Endothelial cell of umbilical vein (primary cell): ENCODE data around the gene SOAT1. TPM values are rescaled to one million over a fixed set of nuclear protein-coding genes. Genes with fewer than 3 reads are reported as not detected.

Source experiments
- BruUV-seq: library from RNA; stranded (reverse); fragments of 400-500 nt; replicated peaks from 2 replicates; lab custom pipeline; 2021; lab: Mats Ljungman, UMichigan
- CTCF ChIA-PET: fragments of 300-600, 350-600 bp; sonication (Branson Sonifier 250); formaldehyde crosslinking; loops from one replicate; lab custom pipeline; 2021; ENCODE audit warnings: antibody characterized with exemption, inconsistent platforms; lab: Charles Lee
- POLR2A ChIA-PET: fragments of 300-600, 350-600 bp; sonication (Branson Sonifier 250); formaldehyde crosslinking; loops from one replicate; lab custom pipeline; 2021; ENCODE audit warnings: antibody characterized with exemption, inconsistent platforms; lab: Charles Lee
- DNase-seq: peaks from one replicate; pipeline ENCODE4 v3.0.0-alpha.2; 2011; ENCODE audit warnings: low read depth, low spot score
- FAIRE-seq: peaks from 2 replicates; lab custom pipeline; 2011; peaks lifted over from hg19 to GRCh38; lab: Jason Lieb, UNC
- H2AFZ ChIP-seq: 2 replicates; pipeline ENCODE4 v1.6.0; 2012; ENCODE audit warnings: low read depth, low read length, control low read depth, inconsistent platforms
- H3K27ac ChIP-seq: 2 replicates; pipeline ENCODE4 v1.5.1; 2011; ENCODE audit warnings: low read depth, mild to moderate bottlenecking, control low read depth, low read length, moderate library complexity; ENCODE audit not compliant: insufficient read depth
- H3K27me3 ChIP-seq, 2 experiments: 2 replicates each; pipeline versions ENCODE4 v1.6.0 to v1.6.1; 2011; ENCODE audit warnings: low read length in 2 of 2, mixed read lengths in 1 of 2; ENCODE audit not compliant: control insufficient read depth in 2 of 2, insufficient read depth in 2 of 2
- H3K36me3 ChIP-seq, 2 experiments: 2 replicates in 1 of 2; 3 replicates in 1 of 2; pipeline ENCODE4 v1.5.1; 2011; ENCODE audit warnings: low read length in 2 of 2, mild to moderate bottlenecking in 1 of 2, moderate library complexity in 1 of 2; ENCODE audit not compliant: control insufficient read depth in 2 of 2, insufficient read depth in 2 of 2; ENCODE audit errors: extremely low read depth in 1 of 2
- H3K4me1 ChIP-seq: 3 replicates; pipeline ENCODE4 v1.5.1; 2011; ENCODE audit warnings: mild to moderate bottlenecking, low read length; ENCODE audit not compliant: control insufficient read depth, insufficient read depth; ENCODE audit errors: extremely low read depth
- H3K4me2 ChIP-seq: 2 replicates; pipeline ENCODE4 v1.6.1; 2011; ENCODE audit warnings: low read length, control low read depth, mixed read lengths; ENCODE audit not compliant: insufficient read depth
- H3K4me3 ChIP-seq, 3 experiments: fragments of 200-600 bp in 1 of 3; sonication (generic), shearing (Covaris generic) in 1 of 3; replicated peaks in 1 of 3; 2 replicates each; pipeline ENCODE4 v1.5.1; 2011 to 2016; ENCODE audit warnings: control low read depth in 3 of 3, low read length in 3 of 3, mild to moderate bottlenecking in 2 of 3, inconsistent platforms in 1 of 3, low read depth in 1 of 3, moderate library complexity in 1 of 3; ENCODE audit not compliant: insufficient read depth in 1 of 3
- H3K79me2 ChIP-seq: 2 replicates; pipeline ENCODE4 v1.6.0; 2012; ENCODE audit warnings: low read length, inconsistent platforms; ENCODE audit not compliant: control insufficient read depth, insufficient read depth
- H3K9ac ChIP-seq: replicated peaks from 2 replicates; pipeline ENCODE3; 2011; ENCODE audit warnings: low read length, control low read depth; ENCODE audit not compliant: insufficient read depth; ENCODE audit errors: extremely low read depth
- H3K9me1 ChIP-seq: replicated peaks from 3 replicates; pipeline ENCODE4 v1.6.0; 2011; ENCODE audit warnings: mild to moderate bottlenecking, low read length; ENCODE audit not compliant: control insufficient read depth, insufficient read depth; ENCODE audit errors: extremely low read depth
- H3K9me3 ChIP-seq: replicated peaks from 2 replicates; pipeline ENCODE4 v1.5.1; 2012; ENCODE audit warnings: low read length, inconsistent platforms; ENCODE audit not compliant: control insufficient read depth, insufficient read depth
- H4K20me1 ChIP-seq: replicated peaks from 2 replicates; pipeline ENCODE3; 2011; ENCODE audit warnings: mild to moderate bottlenecking, low read length; ENCODE audit not compliant: control insufficient read depth, insufficient read depth; ENCODE audit errors: extremely low read depth
- EZH2 ChIP-seq: IDR thresholded peaks from 2 replicates; pipeline ENCODE4 v1.6.1; 2012; ENCODE audit warnings: borderline replicate concordance, low read depth, mild to moderate bottlenecking, moderate library complexity, low read length, inconsistent platforms; ENCODE audit not compliant: severe bottlenecking
- FOS ChIP-seq: IDR thresholded peaks from 2 replicates; pipeline ENCODE4 v1.6.1; 2011; ENCODE audit warnings: mild to moderate bottlenecking, low read length, moderate library complexity, borderline replicate concordance; ENCODE audit not compliant: insufficient read depth
- GATA2 ChIP-seq: IDR thresholded peaks from 2 replicates; pipeline ENCODE4 v1.7.0; 2011; ENCODE audit warnings: low read depth, mild to moderate bottlenecking, moderate library complexity, mixed read lengths, low read length; ENCODE audit not compliant: insufficient read length, insufficient read depth
- JUN ChIP-seq: IDR thresholded peaks from 2 replicates; pipeline ENCODE4 v1.6.1; 2011; ENCODE audit warnings: borderline replicate concordance, low read depth; ENCODE audit not compliant: insufficient read length, insufficient read depth
- MYC ChIP-seq: IDR thresholded peaks from one replicate; pipeline ENCODE4 v1.6.1; 2011; ENCODE audit warnings: mild to moderate bottlenecking, low read depth, low read length
- POLR2A ChIP-seq: IDR thresholded peaks from 2 replicates; pipeline ENCODE4 v1.6.1; 2012; ENCODE audit warnings: low read depth, mild to moderate bottlenecking, control low read depth, low read length
- POLR2AphosphoS5 ChIP-seq: IDR thresholded peaks from 2 replicates; pipeline ENCODE4 v1.6.1; 2012; ENCODE audit warnings: low read depth, mild to moderate bottlenecking, control low read depth, low read length, moderate library complexity; ENCODE audit not compliant: insufficient read depth
- dilution Hi-C: fragments of 300-500 bp; cut with MboI; formaldehyde crosslinking; loops from one replicate; pipeline ENCODE4 v1.15.0; 2019; ENCODE audit warnings: low sequenced_read_pairs; ENCODE audit not compliant: extremely low pct_ligation_motif_present
- intact Hi-C: fragments of 100-400 bp; cut with micrococcal nuclease; formaldehyde crosslinking; loops from one replicate; pipeline ENCODE4 v1.10.0; 2022
- polyA plus RNA-seq, 4 experiments: library from polyadenylated mRNA; depleted of rRNA in 3 of 4; stranded (reverse) in 3 of 4; unstranded in 1 of 4; fragments of >200 nt; gene quantifications; 2 replicates each; pipeline versions ENCODE4 v1.2.1 to v1.2.3, GENCODE V29; 2011 to 2012; ENCODE audit warnings: missing spikeins in 1 of 4
- total RNA-seq: library from RNA; stranded (reverse); gene quantifications from 2 replicates; pipeline ENCODE4 v1.2.3, GENCODE V29; 2021
- TF ChIP-seq, protein P1 (sequence below), 2 donors: IDR thresholded peaks; 1 replicate in 1 of 2; 2 replicates in 1 of 2; pipeline ENCODE4 v1.5.1; 2011; ENCODE audit warnings: low read length in 2 of 2, mild to moderate bottlenecking in 2 of 2, moderate library complexity in 2 of 2, control low read depth in 1 of 2, inconsistent platforms in 1 of 2, low read depth in 1 of 2; ENCODE audit not compliant: insufficient read depth in 1 of 2; ENCODE audit errors: extremely low read depth in 1 of 2
- TF ChIP-seq, protein P2 (sequence below): IDR thresholded peaks from 2 replicates; pipeline ENCODE4 v1.6.1; 2011; ENCODE audit not compliant: insufficient read depth, insufficient read length

The SOAT1 gene
- total and polyA plus RNA-seq, 2 donors (not counting 3 experiments of a cell fraction or from before 2014, with no cell fraction given) = 14.0 to 38.2 TPM

DNA sequence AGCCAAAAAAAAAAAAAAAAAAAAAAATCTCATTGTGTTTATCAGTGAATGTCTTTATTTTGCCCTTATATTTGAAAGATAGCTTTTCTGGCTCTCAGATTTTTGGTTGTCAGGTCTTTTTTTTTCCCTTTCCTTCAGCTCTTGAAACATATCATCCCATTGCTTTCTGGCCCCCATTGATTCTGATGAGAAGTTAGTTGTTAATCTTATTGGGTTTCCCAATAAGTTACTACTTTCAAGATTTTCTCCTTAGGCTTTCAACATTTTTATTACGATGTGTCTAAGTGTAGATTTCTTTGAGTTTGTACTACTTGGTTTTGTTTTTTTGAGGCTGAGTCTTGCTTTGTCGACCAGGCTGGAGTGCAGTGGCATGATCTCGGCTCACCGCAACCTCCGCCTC lies 14.7 kb upstream of the SOAT1 start:
- no peak for FAIRE-seq
- no peaks in the 10 kb centered on the region for H3K9me3 ChIP-seq
- DNase-seq = no peak
- H3K4me1 ChIP-seq = no peaks in the 10 kb centered on the region
- no peak overlapping the region for H3K27ac ChIP-seq
- ChIA-PET POLR2A (no interaction called here), CTCF (interaction anchor here (1.2 kb wide), 1 partner anchor 27 kb away, joined by 3 read pairs; no protein-coding TSS in a partner anchor)
- no peak overlapping the region for H2AFZ ChIP-seq
- no peaks in the 10 kb centered on the region for H3K79me2 ChIP-seq
- no peaks in the 10 kb centered on the region for H3K9me1 ChIP-seq
- no peak overlapping the region for H3K4me3 ChIP-seq
- no peak overlapping the region for H3K4me2 ChIP-seq
- dilution Hi-C loops = no loop called here
- intact Hi-C loops = no loop called here
- no peak overlapping the region for H3K9ac ChIP-seq
- no peaks in the 10 kb centered on the region for H3K36me3 ChIP-seq
- no peaks in the 10 kb centered on the region for H3K27me3 ChIP-seq
- no peaks in the 10 kb centered on the region for H4K20me1 ChIP-seq
- TF ChIP-seq EZH2 = no peak
- no TSS peak for BruUV-seq

DNA sequence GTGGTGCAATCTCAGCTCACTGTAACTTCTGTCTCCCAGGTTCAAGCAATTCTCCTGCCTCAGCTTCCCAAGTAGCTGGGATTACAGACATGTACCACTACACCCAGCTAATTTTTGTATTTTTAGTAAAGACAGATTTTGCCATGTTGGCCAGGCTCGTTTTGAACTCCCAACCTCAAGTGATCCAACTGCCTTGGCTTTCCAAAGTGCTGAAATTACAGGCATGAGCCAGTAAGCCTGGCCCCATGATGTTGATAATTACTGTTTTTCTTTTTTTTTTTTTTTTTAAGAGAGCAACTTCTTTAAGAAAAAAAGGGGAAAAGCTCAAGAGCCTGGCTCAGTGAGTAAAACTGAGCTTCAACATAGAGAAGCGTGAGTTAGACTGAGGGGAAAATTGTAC lies 9.6 kb upstream of the SOAT1 start:
- H3K4me3 ChIP-seq = no peak overlapping the region
- CTCF ChIA-PET = interaction anchor here (0.6 to 1.1 kb wide), 2 partner anchors 11 to 84 kb away, joined by 3 read pairs; no protein-coding TSS in a partner anchor
- FAIRE-seq (no peak), DNase-seq (no peak)
- no peaks in the 10 kb centered on the region for H3K4me1 ChIP-seq
- no peak overlapping the region for H3K27ac ChIP-seq
- H3K9me1 ChIP-seq = no peaks in the 10 kb centered on the region
- POLR2A ChIA-PET = interaction anchor here (0.7 kb wide), 1 partner anchor 695 kb away, joined by 3 read pairs; no protein-coding TSS in a partner anchor
- intact Hi-C loops = no loop called here
- TF ChIP-seq, protein P1, sequence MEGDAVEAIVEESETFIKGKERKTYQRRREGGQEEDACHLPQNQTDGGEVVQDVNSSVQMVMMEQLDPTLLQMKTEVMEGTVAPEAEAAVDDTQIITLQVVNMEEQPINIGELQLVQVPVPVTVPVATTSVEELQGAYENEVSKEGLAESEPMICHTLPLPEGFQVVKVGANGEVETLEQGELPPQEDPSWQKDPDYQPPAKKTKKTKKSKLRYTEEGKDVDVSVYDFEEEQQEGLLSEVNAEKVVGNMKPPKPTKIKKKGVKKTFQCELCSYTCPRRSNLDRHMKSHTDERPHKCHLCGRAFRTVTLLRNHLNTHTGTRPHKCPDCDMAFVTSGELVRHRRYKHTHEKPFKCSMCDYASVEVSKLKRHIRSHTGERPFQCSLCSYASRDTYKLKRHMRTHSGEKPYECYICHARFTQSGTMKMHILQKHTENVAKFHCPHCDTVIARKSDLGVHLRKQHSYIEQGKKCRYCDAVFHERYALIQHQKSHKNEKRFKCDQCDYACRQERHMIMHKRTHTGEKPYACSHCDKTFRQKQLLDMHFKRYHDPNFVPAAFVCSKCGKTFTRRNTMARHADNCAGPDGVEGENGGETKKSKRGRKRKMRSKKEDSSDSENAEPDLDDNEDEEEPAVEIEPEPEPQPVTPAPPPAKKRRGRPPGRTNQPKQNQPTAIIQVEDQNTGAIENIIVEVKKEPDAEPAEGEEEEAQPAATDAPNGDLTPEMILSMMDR (IDR thresholded peaks at IDR 0.05; ENCODE audit: extremely low read depth in 1 of 2, insufficient read depth in 1 of 2, low read depth in 1 of 2, low read length in 2 of 2) = no peak
- TF ChIP-seq, protein P2, sequence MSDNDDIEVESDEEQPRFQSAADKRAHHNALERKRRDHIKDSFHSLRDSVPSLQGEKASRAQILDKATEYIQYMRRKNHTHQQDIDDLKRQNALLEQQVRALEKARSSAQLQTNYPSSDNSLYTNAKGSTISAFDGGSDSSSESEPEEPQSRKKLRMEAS = no peak
- TF ChIP-seq GATA2 = no peak
- TF ChIP-seq POLR2AphosphoS5 = no peak
- TF ChIP-seq FOS = no peak
- TF ChIP-seq MYC = no peak
- no peak for TF ChIP-seq JUN
- TF ChIP-seq POLR2A = no peak
- TF ChIP-seq EZH2 = no peak
- no peak overlapping the region for H3K9ac ChIP-seq
- H2AFZ ChIP-seq = no peak overlapping the region
- no peaks in the 10 kb centered on the region for H4K20me1 ChIP-seq
- H3K79me2 ChIP-seq = no peaks in the 10 kb centered on the region
- no TSS peak for BruUV-seq
- dilution Hi-C loops = no loop called here
- no peaks in the 10 kb centered on the region for H3K36me3 ChIP-seq
- H3K27me3 ChIP-seq = peaks cover 0 to 2% of the 10 kb centered on the region in 2 experiments
- H3K4me2 ChIP-seq = no peak overlapping the region
- no peaks in the 10 kb centered on the region for H3K9me3 ChIP-seq
